Brain pericyte (primary cell): ENCODE data around the gene KRT4.
"Not testable (repeated sequence)": the region's sequence is repeated elsewhere in the genome, so short reads cannot be mapped to it uniquely, and the experiment has no call there.

ENCODE experiments used
- DNase-seq: peaks from one replicate; pipeline ENCODE4 v3.0.0-alpha.2; 2012; ENCODE audit warnings: low read depth, low spot score

Gene KRT4

GRCh38 chr12:52772772-52773171 is 41.1 kb downstream of the KRT4 start:
- no peak for DNase-seq

DNA sequence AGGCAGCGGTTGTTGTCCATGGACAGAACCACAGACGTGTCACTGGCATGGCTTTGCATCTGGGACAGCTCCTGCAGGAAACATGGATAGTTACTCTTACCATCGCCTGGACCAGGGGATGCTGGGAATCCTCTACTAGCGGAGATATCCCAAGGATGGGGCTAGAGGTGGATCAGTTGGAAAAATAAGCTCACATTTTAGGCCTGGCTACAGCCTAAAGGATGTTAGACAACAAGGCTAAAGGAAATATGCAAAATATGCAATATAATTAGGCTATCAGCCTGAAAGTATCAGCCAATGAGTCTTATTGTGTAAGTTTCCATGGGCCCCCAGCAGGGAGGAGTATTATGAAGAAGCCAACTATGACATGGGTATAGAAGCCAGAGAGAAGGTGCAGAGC is 41.7 kb downstream of the KRT4 start:
- no peak for DNase-seq

DNA sequence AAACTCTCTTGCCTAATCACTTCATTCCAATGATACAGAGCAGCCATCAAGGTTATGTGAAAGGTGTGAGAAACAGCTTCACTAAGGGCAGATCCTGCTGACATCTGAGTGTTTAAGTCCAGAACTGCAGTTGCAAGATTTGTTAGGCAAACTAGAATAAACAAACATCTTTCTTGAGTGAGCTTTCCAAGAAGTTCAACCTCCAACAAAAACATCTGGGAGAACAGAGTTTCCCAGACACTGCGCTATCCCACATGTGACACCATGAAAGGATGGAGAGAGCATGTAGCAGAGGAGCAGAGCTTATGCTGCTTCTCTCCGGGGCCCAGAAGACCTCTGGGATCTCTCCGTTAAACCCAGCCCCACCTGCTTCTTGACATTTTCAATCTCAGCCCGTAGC is 42.4 kb downstream of the KRT4 start:
- no peak for DNase-seq

GRCh38 chr12:52771088-52771487 is 42.8 kb downstream of the KRT4 start:
- no peak for DNase-seq

- no peak for DNase-seq
These were observed 44.0 kb downstream of the KRT4 start for GRCh38 chr12:52769946-52770345.

GRCh38 chr12:52769354-52769753 is 44.6 kb downstream of the KRT4 start:
- DNase-seq, result no peak

DNA sequence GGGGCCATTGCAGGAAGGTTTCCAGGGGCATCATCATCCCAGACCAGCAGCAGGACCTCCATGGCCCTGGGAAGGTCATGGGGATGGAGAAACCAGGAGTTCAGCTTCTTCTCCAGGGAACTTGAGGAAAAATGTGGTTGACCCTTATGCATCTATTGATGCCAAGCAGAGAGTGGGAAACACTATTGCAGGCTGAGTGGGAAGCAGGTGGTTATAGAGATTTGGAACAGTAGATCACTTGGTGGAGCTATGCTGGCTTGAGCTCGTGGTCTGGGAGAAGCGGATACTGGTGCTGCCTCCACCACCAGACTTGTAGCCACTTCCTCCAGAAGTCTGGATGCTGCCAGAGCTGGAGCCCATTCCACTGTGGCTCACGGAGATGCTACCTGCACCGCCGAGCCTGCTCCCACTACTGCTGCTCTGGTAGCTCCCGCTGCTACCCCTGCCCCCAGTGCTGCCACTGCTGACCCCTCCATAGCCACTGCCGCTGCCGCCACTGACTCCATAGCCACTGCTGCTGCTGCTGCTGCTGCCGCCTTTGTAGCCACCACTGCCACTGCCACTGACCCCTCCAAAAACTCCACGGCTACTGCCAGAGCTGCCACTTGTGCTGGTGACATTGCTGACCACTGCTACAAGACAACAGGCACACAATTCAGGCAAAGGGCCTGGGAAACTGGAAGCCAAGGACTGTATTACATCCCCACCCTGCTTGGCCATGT is 45.3 kb downstream of the KRT4 start:
- DNase-seq, result no peak

DNA sequence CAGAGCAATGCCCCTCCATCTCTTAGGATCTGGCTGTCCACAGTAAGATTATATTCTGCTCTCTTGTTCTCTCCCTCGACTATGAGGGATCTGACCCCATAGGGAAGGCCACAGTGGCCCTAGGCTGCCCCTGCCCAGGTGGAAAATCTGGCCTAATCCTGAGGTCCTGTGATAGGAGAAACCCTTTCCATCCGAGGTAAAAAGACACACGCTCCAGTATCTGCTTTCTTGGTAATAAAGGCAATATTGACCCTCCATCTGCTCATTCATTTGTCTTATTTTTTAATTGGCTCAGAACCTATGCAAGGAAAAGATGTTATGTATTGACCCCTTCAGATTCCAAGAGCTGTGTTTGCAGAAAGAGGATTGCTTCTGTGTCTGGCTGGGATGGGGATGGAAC is 46.5 kb downstream of the KRT4 start:
- DNase-seq, result no peak

- no peak for DNase-seq
These were observed 46.9 kb downstream of the KRT4 start for GRCh38 chr12:52767020-52767379.

DNA sequence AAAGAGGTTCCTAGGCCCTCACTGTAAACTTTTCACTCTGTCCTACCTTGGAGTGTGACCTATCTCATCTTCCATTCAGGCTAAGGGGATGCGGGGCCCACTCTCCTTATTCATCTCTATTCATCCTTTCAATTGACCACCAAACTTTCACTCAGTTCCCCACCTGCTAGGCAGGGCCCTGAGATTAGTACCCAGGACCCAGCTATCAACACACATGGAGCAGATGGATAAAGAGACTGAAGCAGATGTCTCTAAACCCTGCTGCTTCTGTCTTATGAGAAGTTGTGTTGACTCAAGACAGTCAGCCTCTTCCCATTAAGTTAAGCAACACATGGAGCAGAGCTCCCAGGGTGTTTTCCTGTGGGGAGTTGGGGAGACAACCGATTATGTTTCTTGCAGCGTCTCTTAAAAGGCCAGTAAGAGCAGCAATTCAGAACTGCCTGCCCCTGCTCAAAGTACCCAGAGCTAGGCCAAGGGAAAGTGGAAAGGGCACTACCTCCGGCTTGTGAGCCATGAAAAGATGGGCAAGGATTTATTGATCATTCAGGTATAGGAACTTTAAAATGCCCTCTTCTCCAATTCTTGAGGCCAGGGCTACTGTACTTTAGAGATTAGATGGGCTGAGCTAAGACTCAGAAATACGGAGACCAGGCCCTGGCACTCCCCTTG is 47.4 kb downstream of the KRT4 start:
- no peak for DNase-seq

- no peak for DNase-seq
These were observed 48.2 kb downstream of the KRT4 start for GRCh38 chr12:52765702-52766101.

GRCh38 chr12:52763991-52764390 is 49.9 kb downstream of the KRT4 start:
- no peak for DNase-seq

- DNase-seq, result no peak
These were observed 50.8 kb downstream of the KRT4 start for GRCh38 chr12:52763036-52763659.

GRCh38 chr12:52761802-52762201 is 52.1 kb downstream of the KRT4 start:
- DNase-seq, result no peak

GRCh38 chr12:52761218-52761617 is 52.7 kb downstream of the KRT4 start:
- DNase-seq, result not testable (repeated sequence)

DNA sequence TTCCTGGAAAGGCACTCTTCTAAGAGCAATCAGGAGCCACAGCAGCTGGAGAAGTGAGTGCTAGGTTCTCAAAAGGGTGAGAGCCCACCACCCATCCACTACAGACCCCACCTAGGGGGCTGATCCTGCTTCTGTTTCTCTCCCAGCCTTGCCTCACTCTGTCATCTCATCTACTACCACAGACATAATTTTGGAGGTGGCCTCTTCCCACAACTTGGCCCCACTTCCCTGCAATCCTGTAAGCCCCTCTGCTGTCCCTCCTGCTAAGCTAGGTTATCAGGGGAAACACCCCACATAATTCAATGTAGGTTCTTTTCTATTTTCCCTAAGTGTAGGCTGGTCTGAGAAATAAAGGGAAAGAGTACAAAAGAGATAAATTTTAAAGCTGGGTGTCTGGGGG is 53.3 kb downstream of the KRT4 start:
- no peak for DNase-seq

DNA sequence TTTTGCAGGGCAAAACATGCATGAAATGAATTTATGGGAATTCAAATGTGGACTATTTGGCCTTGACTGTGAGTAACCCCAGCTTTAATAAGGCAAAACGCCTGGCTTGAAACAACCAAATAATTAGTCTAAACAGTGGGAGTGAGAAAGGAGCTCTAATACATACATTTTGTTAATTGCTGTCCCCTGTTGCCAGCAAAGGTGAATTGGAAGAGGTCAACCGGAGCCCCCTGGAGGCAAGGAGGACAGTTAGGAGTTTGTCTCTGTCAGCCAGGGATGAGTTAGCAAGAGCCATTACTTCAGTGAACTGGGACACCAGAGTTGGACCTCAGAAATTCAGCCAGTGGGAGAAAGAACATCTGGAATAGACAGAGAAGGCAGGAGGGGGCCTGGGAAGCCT is 54.2 kb downstream of the KRT4 start:
- no peak for DNase-seq

GRCh38 chr12:52759218-52759617 is 54.7 kb downstream of the KRT4 start:
- no peak for DNase-seq

DNA sequence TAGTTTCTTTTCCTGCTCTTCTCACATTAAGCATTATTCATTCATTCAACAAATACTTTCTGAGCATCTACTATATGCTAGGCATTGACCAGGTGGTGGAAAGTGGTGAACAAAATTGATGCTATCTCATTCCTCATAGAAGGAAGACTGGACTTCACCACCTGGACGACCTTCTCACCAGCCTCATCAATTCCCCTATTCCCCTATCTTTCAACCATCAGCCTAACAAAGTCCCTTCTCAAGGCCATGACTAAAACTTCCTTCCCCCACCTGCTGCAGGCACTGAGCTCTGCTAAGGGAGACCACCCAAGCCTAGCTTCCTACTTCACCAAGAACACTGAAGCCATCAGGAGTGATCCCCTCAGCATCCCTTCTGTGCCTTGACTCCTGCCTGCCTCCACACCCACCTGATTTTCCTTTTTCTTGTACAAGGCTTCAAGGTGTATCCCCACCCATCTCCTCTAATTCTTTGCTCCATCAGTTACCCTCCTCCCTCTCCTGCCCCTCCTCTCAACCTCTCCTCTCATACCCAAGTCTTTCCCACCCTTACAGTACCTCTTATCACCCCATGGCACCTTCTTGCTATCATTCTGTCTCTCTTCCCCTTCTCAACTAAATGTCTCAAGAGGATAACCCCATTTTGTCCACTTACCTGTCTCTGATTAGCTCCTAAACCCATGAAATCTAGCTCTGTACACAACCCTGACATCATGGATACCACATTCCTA is 56.3 kb downstream of the KRT4 start:
- no peak for DNase-seq
